Activated CD4-positive, CD25-positive, alpha-beta regulatory T cell treated with anti-CD3 and anti-CD28 coated beads, Interleukin-2, amount 50 U/mL, for 72 hours (primary cell): ENCODE data around the gene P2RX4.
"Not testable (repeated sequence)": the region's sequence is repeated elsewhere in the genome, so short reads cannot be mapped to it uniquely, and the experiment has no call there.

Experiments
- DNase-seq: peaks from one replicate; pipeline ENCODE4 v3.0.0; 2021

P2RX4 gene

GRCh38 chr12:121245951-121246350 is 36.0 kb downstream of the P2RX4 start:
- DNase-seq, result no peak

- no peak for DNase-seq
Measured at GRCh38 chr12:121246893-121247557, 37.1 kb downstream of the P2RX4 start.

GRCh38 chr12:121248622-121249021 is 38.7 kb downstream of the P2RX4 start:
- DNase-seq, result no peak

- DNase-seq, result no peak
Measured at GRCh38 chr12:121250359-121250758, 40.4 kb downstream of the P2RX4 start.

- no peak for DNase-seq
Measured at GRCh38 chr12:121251838-121252237, 41.9 kb downstream of the P2RX4 start.

GRCh38 chr12:121252712-121253345 is 42.9 kb downstream of the P2RX4 start:
- DNase-seq, result no peak

- no peak for DNase-seq
Measured at GRCh38 chr12:121253638-121254335, 43.9 kb downstream of the P2RX4 start.

- no peak for DNase-seq
Measured at GRCh38 chr12:121255433-121255832, 45.5 kb downstream of the P2RX4 start.

GRCh38 chr12:121257704-121258449 is 47.9 kb downstream of the P2RX4 start:
- DNase-seq, result not testable (repeated sequence)

- no peak for DNase-seq
Measured at GRCh38 chr12:121259074-121259473, 49.1 kb downstream of the P2RX4 start.

- DNase-seq, result no peak
Measured at GRCh38 chr12:121260091-121260490, 50.2 kb downstream of the P2RX4 start.

- DNase-seq, result no peak
Measured at GRCh38 chr12:121261398-121261797, 51.5 kb downstream of the P2RX4 start.

GRCh38 chr12:121263206-121263935 is 53.4 kb downstream of the P2RX4 start:
- no peak for DNase-seq

GRCh38 chr12:121264135-121264534 is 54.2 kb downstream of the P2RX4 start:
- DNase-seq, result no peak

- no peak for DNase-seq
Measured at GRCh38 chr12:121264951-121265515, 55.1 kb downstream of the P2RX4 start.

- no peak for DNase-seq
Measured at GRCh38 chr12:121267822-121268221, 57.9 kb downstream of the P2RX4 start.

GRCh38 chr12:121273364-121273896 is 63.5 kb downstream of the P2RX4 start:
- DNase-seq, result no peak

- DNase-seq, result no peak
Measured at GRCh38 chr12:121274036-121274763, 64.3 kb downstream of the P2RX4 start.

- DNase-seq, result no peak
Measured at GRCh38 chr12:121277374-121277759, 67.4 kb downstream of the P2RX4 start.

- DNase-seq, result no peak
Measured at GRCh38 chr12:121278169-121279070, 68.5 kb downstream of the P2RX4 start.

- no peak for DNase-seq
Measured at GRCh38 chr12:121279071-121279375, 69.1 kb downstream of the P2RX4 start.
